MM.1S (cell line): ENCODE results near the gene KCNG2.

Experiments used
- DNase-seq: peaks from one replicate; pipeline ENCODE4 v3.0.0-alpha.2; 2015
- H2AFZ ChIP-seq: fragments of 300-600 bp; sonication (generic); 2 replicates; pipeline ENCODE4 v1.6.0; 2016; ENCODE audit warnings: antibody characterized with exemption, low read length
- H3F3A ChIP-seq: fragments of 300-600 bp; sonication (generic); 2 replicates; pipeline ENCODE4 v1.6.1; 2016; ENCODE audit warnings: mild to moderate bottlenecking, antibody characterized with exemption, low read length, moderate library complexity, mixed read lengths; ENCODE audit not compliant: insufficient read depth
- H3K27ac ChIP-seq: fragments of 300-600 bp; sonication (generic); 2 replicates; pipeline ENCODE4 v1.5.1; 2016; ENCODE audit warnings: mild to moderate bottlenecking, low read length
- H3K27me3 ChIP-seq: fragments of 300-600 bp; sonication (generic); replicated peaks from 2 replicates; pipeline ENCODE4 v1.6.0; 2016; ENCODE audit warnings: low read length; ENCODE audit not compliant: insufficient read depth
- H3K36me3 ChIP-seq: fragments of 300-600 bp; sonication (generic); replicated peaks from 2 replicates; pipeline ENCODE4 v1.6.1; 2016; ENCODE audit warnings: mild to moderate bottlenecking, low read length, mixed read lengths; ENCODE audit not compliant: insufficient read depth
- H3K4me1 ChIP-seq: fragments of 300-600 bp; sonication (generic); 2 replicates; pipeline ENCODE4 v1.6.1; 2016; ENCODE audit warnings: low read length, mixed read lengths
- H3K4me2 ChIP-seq: fragments of 300-600 bp; sonication (generic); 2 replicates; pipeline ENCODE4 v1.6.0; 2016; ENCODE audit warnings: low read depth, low read length
- H3K4me3 ChIP-seq: fragments of 300-600 bp; sonication (generic); 2 replicates; pipeline ENCODE4 v1.5.1; 2016; ENCODE audit warnings: low read length, mixed read lengths
- H3K79me2 ChIP-seq: fragments of 300-600 bp; sonication (generic); 2 replicates; pipeline ENCODE4 v1.6.1; 2016; ENCODE audit warnings: mixed run types, low read length, mixed read lengths
- H3K9ac ChIP-seq: fragments of 300-600 bp; sonication (generic); 2 replicates; pipeline ENCODE4 v1.6.1; 2016; ENCODE audit warnings: low read length, mixed read lengths
- H3K9me2 ChIP-seq: fragments of 300-600 bp; sonication (generic); replicated peaks from 2 replicates; pipeline ENCODE4 v1.6.1; 2016; ENCODE audit warnings: mild to moderate bottlenecking, low read length, mixed read lengths; ENCODE audit not compliant: insufficient read depth
- H3K9me3 ChIP-seq: fragments of 300-600 bp; sonication (generic); replicated peaks from 2 replicates; pipeline ENCODE4 v1.6.1; 2016; ENCODE audit warnings: mild to moderate bottlenecking, low read length, mixed read lengths; ENCODE audit not compliant: insufficient read depth
- H4K20me1 ChIP-seq: fragments of 300-600 bp; sonication (generic); 2 replicates; pipeline ENCODE4 v1.6.1; 2016; ENCODE audit warnings: mild to moderate bottlenecking, low read length, moderate library complexity, mixed read lengths; ENCODE audit not compliant: insufficient read depth
- EZH2 ChIP-seq: fragments of 300-600 bp; sonication (generic); optimal IDR thresholded peaks from 2 replicates; pipeline ENCODE3; 2017; ENCODE audit warnings: low read depth, mild to moderate bottlenecking, antibody characterized with exemption, low read length, mixed read lengths
- EZH2phosphoT487 ChIP-seq: fragments of 300-600 bp; sonication (generic); IDR thresholded peaks from 2 replicates; pipeline ENCODE4 v1.6.1; 2018; ENCODE audit warnings: antibody characterized with exemption, low read length
- TF ChIP-seq, protein P1 (sequence below): fragments of 300-600 bp; sonication (generic); IDR thresholded peaks from 2 replicates; pipeline ENCODE4 v1.5.1; 2016; ENCODE audit warnings: antibody characterized with exemption, low read length, mixed read lengths

The KCNG2 gene

GRCh38 chr18:79763407-79763806, 34.3 kb upstream of the KCNG2 start:
- Histone ChIP-seq H3K4me1 (no peaks in the 10 kb centered on the region), H3K79me2 (no peaks in the 10 kb centered on the region), H3F3A (no peaks in the 10 kb centered on the region), H3K27me3 (0 out of 2 replicates have a peak, but pooled peaks cover 5% of the 10 kb centered on the region), H3K9ac (no peak overlapping the region), H3K9me2 (no peaks in the 10 kb centered on the region), H3K4me2 (no peak overlapping the region), H3K27ac (no peak overlapping the region), H2AFZ (no peak overlapping the region), H4K20me1 (no peaks in the 10 kb centered on the region), H3K4me3 (no peak overlapping the region), H3K36me3 (no peaks in the 10 kb centered on the region), H3K9me3 (no peaks in the 10 kb centered on the region)
- DNase-seq: no peak
- TF ChIP-seq EZH2phosphoT487: no peak
- TF ChIP-seq, protein P1, sequence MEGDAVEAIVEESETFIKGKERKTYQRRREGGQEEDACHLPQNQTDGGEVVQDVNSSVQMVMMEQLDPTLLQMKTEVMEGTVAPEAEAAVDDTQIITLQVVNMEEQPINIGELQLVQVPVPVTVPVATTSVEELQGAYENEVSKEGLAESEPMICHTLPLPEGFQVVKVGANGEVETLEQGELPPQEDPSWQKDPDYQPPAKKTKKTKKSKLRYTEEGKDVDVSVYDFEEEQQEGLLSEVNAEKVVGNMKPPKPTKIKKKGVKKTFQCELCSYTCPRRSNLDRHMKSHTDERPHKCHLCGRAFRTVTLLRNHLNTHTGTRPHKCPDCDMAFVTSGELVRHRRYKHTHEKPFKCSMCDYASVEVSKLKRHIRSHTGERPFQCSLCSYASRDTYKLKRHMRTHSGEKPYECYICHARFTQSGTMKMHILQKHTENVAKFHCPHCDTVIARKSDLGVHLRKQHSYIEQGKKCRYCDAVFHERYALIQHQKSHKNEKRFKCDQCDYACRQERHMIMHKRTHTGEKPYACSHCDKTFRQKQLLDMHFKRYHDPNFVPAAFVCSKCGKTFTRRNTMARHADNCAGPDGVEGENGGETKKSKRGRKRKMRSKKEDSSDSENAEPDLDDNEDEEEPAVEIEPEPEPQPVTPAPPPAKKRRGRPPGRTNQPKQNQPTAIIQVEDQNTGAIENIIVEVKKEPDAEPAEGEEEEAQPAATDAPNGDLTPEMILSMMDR: no peak
- no peak for TF ChIP-seq EZH2

GRCh38 chr18:79764131-79764530, 33.6 kb upstream of the KCNG2 start:
- Histone ChIP-seq H3K27ac (no peak overlapping the region), H3K4me1 (no peaks in the 10 kb centered on the region), H4K20me1 (no peaks in the 10 kb centered on the region), H3K9ac (no peak overlapping the region), H3K79me2 (no peaks in the 10 kb centered on the region), H2AFZ (no peak overlapping the region), H3K36me3 (no peaks in the 10 kb centered on the region), H3K9me3 (no peaks in the 10 kb centered on the region), H3F3A (no peaks in the 10 kb centered on the region), H3K9me2 (no peaks in the 10 kb centered on the region), H3K27me3 (0 out of 2 replicates have a peak, but pooled peaks cover 5% of the 10 kb centered on the region), H3K4me3 (no peak overlapping the region), H3K4me2 (no peak overlapping the region)
- TF ChIP-seq EZH2: no peak
- no peak for TF ChIP-seq EZH2phosphoT487
- TF ChIP-seq, protein P1: no peak
- DNase-seq: no peak

GRCh38 chr18:79765491-79766245, 32.1 kb upstream of the KCNG2 start:
- H3K4me3 ChIP-seq: no peak overlapping the region
- H3F3A ChIP-seq: no peaks in the 10 kb centered on the region
- TF ChIP-seq EZH2phosphoT487 (no peak), EZH2 (no peak)
- TF ChIP-seq, protein P1: no peak

More at GRCh38 chr18:79765491-79766245, 32.1 kb upstream of the KCNG2 start:
- DNase-seq: no peak
- Histone ChIP-seq H2AFZ (no peak overlapping the region), H3K27me3 (0 out of 2 replicates have a peak, but pooled peaks cover 5% of the 10 kb centered on the region), H3K9me3 (no peaks in the 10 kb centered on the region), H3K4me1 (no peaks in the 10 kb centered on the region), H3K79me2 (no peaks in the 10 kb centered on the region), H3K9me2 (no peaks in the 10 kb centered on the region), H3K4me2 (no peak overlapping the region), H3K36me3 (no peaks in the 10 kb centered on the region), H4K20me1 (no peaks in the 10 kb centered on the region), H3K9ac (no peak overlapping the region), H3K27ac (no peak overlapping the region)
